Inflammatory macrophage treated with lipopolysaccharide for 4 hours (primary cell): Measurements from ENCODE around the gene BBX.

Experiments used
- DNase-seq: peaks from one replicate; pipeline ENCODE4 v3.0.0-alpha.2; 2020

The BBX gene

DNA sequence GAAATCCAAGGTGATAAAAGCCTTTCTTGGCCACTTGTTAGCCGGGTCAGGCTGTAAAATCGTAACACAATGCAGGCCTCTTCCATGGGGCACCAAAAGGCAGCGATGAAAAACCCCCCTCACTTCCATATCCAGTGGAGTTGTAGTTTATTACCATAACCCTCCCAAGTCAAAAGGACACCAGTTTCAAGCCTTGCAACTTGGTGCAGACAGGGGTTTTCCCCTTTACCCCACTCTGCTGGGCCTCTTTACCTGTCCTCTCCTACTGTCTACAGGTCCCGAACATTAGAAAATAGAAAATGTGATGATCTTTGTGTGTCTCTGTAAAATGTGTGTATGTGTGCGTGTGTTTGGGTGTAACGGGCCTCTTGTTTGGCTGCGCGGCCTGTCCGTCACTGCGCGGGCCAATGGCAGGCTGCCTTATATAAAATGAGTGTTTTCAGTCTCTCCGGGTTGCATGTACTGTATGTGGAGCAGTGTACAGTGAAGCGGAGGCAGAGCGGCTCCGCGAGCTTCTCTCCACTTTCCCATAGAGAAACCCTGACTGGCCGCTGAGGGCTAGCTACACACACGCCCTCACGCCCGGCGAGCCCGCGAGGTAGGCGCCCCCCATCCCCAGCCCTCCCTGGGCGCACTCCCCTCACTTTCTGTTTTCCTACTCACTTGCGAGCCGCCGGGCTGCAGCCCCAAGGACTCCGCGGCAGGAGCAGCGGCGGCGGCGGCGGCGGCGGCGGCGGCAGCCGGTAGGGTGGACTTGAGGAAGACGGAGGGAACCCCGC, at the start of gene BBX:
BBX (plus strand) TSS at position 453 of the 779 bp plus-strand sequence. CDS start 187,499 bp downstream, outside the sequence.
- peak; percentile 87 for DNase-seq

DNA sequence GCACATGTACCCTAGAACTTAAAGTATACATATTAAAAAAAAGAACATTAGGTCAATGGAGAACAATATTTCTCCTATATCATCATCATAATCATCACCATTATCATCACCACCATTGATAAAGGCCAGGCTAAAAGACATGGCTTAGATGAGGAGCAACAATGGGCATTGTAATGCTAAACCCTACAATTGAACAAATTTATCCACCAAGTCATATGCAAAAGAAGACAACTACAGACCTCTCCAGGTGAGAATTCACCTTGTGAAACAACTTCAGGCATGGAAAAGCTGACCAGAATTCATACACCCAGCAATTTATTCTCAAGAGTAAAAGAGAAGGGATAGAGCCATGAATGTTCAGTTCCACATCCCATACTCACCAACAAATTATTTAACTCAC, 46.3 kb upstream of the BBX start:
- no peak for DNase-seq

DNA sequence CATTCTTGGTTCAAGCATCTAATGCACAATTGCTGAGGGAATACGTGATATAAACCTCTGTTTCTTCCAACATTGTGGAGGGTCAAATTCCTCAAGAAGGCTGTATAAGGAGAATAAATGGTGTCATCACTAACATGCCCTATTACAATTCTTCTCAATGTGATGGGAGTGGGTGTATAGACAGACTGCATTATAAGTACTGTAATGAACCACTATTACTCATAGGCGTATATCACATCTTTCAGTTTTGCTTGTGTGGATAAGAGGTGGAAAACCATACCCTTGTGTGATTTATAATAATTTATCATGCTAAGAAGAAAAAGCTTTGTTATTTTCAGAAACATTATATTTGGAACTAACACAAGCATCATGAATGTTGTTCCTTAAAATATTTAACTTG, 35.3 kb upstream of the BBX start:
- no peak for DNase-seq

DNA sequence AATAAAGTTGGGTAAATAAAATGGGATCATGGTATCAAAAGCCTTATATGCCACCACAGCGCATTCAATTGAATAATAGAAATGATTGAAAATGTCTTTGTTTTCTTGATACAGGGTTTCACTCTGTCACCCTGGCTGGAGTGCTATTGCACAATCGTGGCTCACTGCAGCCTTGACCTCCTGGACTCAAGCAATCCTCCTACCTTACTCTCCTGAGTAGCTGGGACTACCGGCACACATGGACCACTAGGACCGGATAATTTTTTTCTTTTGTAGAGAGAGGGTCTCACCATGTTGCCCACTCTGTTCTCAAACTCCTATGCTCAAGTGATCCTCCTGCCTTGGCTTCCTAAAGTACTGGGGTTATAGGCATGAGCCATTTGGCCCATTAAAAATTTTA, 33.8 kb upstream of the BBX start:
- no peak for DNase-seq

DNA sequence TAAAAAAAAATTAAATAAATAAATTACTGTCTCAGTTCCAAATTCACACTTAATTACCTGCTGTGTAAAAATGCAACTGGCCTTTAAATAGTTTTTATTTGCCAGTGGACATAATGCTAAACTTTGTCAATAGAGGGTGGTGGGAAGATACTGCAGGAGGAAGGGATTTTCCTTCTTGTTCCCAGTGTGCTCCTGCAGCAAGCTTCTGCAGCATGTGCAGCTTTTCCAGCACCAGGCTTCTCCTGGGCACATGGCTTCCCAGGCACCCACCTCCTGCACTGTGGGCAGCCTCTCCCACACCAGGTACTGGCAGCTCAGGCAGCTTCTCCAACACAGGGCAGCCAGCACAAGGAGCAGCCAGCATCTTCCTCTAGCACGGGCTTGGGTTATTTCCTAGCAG, 29.6 kb upstream of the BBX start:
- no peak for DNase-seq

DNA sequence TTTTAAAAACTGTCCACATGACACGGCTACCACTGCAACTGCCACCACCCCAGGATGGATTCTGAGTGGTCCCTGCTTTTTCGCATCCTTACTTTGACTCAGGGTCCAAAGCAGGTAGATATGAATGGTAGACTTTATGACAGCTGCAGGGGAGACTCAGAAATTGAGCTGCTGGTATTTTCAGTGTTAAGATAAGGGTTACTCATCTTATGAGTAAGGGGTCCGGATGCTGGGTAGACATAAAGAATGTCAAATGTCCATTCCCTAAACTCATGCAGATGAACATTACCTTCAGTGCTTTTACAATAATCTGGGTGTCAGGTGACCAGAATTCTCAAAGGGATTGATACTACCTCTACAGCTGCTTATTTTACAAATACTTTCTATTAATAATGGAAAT, 25.9 kb upstream of the BBX start:
- DNase-seq: no peak

DNA sequence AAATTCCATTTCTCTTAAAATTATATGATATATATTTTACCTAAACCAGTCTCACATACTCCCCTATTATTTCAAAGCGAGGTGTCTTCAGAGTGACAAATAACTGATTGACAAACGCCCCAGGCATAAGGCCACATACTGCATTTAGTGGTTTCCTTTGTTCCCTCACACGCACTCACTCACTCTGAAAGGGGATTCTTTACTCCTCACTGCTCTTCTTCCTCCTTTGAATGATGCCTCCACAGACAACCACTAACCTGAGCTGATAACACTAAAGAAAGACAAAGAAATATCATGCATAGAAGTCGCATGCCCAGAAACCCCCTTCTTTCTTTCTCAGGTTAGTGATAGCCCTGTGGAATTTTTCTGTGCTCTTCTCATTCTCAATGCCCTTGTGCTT, 24.1 kb upstream of the BBX start:
- DNase-seq: no peak

DNA sequence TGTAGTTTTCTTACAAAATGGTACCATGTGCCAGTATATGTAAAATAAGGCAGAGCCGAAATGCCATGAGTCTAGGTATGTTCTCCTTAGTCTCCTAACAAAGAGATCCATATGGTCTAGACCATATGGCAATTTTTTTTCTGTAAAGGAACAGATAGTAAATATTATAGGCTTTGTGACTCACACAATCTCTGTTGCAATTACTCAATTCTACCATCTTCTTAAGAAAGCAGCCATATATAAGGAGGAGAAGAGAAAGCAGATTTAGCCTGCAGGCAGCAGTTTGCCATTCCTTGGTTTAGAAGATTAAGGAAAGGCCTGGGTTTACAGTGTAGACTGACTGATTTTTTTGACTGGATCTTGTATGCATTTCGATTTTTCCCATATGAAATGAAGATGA, 16.3 kb upstream of the BBX start:
- DNase-seq: no peak

DNA sequence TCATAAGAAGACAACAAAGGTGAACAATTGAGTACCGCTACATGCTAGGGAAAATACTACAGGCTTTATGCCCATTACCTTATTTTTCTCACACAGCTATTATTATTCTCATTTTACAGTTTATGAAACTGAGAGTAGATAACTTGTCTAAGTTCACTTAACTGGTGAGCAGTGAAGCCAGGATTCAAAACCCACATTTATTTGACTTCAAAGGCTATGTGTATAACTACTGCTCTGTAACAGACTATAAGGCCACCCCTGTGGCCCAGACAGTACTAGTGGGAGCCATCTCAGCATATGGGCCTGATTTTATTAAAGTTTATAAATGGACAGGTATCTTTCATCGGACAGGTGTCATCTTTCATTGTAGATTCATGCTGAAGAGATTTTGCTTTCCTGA, 14.4 kb upstream of the BBX start:
- DNase-seq: no peak

DNA sequence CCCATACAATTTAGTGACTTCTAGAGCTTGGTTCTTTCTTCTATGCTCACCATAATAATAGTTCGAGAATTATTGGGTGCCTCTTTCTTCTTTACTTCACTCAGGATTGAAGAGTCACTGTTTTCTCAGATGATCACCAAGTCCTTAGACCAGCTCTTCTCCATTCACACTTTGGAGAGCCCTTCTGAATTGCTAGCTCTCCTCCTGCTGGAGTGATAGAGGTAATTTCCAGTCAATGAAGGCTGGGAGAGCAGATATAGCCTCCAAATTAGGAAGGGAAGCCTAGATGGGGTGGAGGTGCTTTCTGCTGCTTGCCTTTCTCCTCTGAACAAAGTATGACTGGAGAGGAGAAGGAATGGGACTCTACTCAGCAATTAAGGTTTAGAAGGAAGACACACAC, 10.7 kb upstream of the BBX start:
- no peak for DNase-seq

DNA sequence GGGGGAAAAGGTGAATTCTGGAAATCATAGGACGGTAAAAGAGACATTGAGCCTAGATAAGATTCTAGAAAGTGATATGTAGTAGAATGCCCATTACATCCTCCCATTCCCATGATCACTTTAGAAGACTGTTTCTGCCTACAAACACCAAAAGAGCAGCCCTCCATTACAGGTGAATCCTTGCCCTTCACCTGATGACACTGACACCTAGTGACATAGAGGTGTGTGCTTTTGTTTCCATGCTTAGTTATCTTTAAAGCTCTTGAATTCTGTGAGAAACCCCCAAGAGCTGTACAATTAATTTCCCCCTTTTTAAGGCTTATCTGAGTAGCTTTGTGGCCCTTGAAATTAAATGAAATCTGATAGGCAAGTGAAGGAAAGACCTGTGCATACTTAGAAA, 8.3 kb upstream of the BBX start:
- no peak for DNase-seq

DNA sequence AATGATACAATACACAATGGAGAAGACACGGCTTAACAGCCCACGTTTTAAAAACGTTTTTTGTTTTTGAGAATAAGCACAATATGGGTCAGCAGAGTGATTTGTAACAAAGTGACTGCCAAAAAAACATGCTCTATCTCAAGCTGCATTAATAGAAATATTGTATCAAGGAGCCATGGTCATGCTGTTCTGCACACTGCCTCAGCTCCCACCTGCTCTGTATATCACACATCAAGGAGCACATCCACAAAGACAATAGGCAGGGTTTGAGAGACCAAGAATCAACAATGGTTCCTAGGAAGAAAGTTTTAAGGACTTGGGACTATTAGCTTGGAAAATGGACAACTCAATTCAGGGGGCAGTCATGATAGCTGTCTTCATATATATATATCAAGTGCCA, 6.3 kb upstream of the BBX start:
- no peak for DNase-seq

DNA sequence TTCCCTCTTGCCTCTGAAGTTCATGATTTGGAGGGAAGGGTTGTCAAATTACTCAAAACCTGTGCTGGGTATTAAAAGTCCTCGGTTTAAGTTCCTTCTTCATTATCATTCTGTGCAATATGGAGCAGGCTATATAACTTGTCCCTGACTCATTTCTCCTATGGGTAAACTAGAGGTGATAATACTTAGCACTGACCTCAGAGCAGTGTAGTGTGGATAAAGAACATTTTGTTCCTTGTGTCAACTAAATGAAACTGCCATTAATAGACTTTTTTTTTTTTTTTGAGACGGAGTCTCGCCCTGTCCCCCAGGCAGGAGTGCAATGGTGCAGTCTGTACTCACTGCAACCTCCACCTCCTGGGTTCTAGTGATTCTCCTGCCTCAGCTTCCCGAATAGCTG, 2.2 kb upstream of the BBX start:
- no peak for DNase-seq

DNA sequence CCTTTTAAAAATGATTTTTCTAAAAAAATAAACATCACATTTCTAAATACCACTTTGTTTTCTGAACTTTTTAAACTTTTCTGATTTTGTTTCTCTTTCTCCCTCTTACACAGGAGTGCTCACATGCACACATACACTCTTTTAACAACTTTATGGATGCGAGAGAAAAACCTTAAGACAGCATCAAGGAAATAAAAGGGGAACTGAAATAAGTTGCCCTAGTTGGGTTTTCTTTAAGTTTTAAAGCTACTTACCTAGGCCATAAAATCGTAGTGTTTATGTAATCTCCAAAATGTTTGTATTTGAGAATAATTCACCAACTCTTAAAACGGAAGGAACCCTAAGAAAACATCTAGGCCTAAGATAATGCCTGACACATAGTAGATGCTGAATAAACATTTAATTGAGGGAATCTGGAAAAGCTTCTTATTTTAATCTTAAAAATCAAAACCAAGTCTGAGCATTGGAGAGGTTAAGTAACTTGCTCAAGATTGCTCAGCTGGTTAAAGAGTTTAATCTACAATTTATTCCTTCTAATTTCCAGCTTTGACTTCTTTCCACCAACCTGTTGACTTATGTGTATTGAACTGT, 1.2 kb upstream of the BBX start:
- DNase-seq: no peak

DNA sequence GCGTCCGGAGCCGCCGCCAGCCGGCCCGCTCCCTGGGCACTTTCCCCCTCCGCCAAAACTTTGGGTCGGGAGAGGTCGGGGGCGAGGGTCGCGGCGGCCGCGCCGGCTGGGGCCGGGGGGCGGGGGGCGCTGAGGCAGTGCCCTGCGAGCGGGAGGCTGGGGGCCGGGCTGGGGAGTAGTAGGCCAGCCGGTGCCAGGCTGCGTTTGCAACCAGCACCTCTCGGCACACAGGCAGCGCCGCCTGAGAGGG, 452 bp downstream of the BBX start:
- DNase-seq: no peak

DNA sequence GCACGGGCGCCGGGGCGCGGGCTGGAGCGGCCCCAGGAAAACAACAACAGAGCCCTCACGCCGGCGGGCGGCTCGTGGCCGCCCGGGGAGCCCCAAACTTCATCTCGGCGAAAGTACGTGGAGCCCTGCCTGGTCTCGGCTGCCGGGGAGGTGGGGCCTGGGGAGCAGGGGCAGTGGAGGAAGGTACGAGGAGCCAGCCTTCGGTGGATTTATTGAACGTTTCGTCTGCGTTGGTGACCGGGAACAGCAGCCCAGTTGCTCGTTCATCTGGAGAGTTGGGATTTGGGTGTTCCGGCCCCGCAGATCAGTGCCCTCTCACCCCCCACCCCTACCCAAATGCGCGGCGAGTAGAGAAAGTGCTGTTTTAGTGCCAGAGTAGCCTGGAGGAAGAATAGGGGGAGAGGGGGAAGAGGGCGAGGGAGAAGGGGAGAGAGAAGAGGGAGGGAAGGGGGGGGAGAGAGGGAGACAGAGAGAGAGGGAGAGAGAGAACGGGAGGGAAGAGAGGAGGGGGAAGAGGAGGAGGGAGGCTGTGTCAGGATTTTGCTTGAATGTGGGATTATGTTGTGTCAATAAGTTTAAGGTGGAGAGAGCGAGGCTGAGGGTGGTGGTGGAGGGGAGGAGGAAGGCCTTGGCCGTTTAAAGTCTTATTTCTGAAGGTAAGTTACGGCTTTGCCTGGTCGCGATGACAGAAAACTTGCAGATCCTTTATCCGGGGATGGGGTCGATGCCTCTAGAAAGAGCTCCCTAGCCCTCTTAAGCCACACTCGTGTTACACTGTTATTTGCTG, 970 bp downstream of the BBX start:
- DNase-seq: peak; percentile 35

DNA sequence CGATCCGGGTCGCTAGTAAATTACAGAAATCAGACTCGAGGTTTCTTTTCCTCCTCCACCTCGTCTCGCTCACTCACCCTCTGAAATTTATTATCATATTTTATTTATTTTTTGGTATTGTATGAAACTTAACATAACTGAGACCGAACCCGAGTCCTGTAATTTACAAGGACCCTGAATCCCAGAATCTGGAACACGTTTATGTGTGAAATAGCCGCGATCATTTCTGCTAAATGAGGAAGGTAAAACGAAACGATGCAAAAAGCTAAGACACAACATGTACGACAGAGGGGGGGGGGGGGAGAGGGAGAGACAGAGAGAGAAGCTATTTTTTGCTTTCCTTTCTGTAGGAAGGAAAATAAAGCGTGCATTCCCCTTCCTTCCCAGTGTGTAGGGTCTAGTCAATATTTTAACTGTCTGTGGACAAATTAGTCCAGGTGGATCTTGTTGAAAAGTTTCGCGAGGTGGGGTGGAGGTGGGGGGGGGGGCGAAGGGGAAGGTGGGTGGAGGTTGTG, 1.6 kb downstream of the BBX start:
- DNase-seq: peak; percentile 51

DNA sequence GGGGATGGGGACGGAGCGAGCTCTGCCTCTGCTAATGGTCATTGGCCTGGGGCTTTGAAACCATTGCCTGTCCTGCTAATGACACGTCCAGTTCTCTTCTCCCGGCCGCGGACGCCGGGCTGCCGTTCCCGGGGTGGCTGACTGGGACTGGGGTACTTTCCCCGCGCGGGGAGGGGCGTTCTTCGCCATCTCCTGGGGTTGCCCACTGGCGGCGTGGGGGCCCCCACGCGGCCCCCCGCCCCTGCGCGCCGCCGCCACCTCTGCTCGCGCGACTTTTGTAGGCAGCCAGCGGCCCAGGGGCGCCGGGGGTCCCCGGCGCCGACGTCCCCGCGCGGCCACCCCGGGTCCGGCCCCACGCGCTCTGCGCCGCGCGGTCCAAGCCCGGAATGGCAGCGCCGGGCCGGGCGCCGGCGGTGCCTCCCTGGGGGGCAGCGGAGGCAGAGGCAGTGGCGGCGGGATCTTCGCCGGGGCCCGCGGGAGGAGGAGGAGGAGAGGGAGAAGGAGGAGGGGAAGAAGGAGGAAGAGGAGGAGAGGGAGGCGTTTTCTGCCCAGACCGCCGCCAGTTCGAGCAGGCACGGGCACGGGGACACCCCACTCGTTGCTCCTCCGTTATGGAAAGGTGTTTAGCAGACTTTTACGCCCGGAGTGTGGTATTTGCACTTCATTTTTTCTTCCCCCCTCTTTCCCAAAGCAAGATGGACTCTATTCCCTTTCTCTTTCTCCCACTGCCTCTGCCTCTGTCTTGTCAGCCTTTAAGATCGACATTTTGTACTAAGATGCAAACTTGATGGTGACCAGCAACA, 2.3 kb downstream of the BBX start:
- DNase-seq: peak; percentile 48

DNA sequence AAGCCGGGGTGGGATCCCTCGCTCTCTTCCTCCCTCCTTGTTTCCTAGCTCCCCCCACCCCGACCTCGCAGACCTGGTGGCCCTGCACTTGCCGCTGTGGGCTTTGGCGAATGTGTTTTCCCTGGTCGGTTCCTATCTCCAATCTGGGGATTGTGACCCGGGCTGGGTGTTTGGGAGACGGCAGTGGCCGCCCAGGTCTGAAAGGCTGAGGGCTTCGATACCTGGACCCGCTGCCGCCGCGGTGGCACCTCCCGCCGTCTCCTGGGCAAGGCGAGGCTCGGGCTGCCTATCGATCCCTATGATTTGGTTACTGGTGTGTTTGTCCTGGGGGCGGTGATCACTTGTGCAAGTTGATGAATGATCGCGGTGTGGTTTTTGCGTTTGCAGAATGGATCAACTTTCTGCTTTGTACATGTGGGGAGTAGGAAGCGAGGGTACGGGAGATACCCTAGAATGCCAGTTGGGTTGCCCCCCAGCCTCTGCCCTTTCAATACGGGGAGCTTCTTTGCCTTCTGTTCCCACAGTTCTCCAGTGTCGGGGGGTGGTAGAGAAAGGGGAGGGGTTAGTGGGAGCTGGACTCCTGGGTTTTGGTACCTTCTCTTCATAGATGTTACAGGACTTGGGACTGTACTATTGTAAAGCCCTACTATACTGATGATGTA, 3.0 kb downstream of the BBX start:
- DNase-seq: no peak

DNA sequence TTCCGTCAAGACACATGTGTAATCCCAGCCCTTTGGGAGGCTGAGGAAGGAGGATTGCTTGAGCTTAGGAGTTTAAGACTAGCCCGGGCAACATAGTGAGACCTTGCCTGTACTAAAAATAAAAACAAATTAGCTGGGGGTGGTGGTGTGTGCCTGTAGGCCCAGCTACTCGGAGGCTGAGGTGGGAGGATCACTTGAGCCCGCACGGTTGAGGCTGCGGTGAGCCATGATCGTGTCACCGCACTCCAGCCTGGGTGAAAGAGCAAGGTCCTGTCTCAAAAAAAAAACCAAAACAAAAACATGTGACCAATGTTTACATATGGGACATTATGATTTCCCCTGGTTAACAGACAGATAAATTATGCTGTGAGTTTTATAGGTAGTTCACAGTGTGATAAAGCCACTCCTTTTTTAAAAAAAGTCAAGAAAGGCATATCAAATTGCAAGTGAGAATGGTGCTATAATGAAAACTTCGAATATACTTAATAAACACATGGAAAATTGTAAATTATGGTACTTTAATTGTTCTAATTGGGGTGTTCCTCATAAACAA, 9.2 kb downstream of the BBX start:
- no peak for DNase-seq

DNA sequence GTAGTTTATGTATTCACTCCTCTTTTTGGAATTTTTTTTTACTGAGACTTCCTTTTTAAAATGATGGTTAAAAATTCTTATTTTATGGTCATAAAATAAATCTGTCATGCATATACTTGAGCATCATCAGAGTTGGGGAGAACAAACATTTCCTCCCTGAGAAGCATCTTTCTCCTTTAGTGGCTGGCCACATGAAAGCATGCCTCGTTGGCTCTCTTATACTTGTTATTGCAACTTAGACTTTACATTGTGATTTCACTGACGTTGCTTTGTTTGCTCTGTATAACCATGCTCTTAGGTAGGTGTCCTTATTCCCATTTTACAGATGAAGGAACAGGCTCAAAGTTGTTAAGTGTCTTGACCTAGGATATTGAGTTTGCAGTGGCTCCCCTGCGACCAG, 18.1 kb downstream of the BBX start:
- DNase-seq: no peak

DNA sequence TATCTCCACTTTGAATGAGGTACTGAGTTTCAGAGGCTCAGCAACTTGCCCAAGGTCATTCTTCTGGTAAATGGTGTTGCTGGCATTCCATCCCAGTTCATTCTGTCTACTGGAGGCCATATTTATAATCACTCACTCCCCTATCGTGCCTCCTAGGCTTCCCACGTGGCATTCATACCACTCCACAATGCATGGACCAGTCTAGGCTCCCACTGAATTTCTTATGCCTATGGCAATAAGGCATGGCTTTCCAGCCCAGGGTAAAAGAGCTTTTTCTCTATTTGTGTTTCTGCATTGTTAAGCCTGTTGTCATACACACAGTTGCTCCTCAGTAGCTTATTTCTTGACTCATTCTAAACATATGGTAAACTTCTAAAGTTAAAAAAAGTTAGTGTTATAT, 19.9 kb downstream of the BBX start:
- DNase-seq: no peak

DNA sequence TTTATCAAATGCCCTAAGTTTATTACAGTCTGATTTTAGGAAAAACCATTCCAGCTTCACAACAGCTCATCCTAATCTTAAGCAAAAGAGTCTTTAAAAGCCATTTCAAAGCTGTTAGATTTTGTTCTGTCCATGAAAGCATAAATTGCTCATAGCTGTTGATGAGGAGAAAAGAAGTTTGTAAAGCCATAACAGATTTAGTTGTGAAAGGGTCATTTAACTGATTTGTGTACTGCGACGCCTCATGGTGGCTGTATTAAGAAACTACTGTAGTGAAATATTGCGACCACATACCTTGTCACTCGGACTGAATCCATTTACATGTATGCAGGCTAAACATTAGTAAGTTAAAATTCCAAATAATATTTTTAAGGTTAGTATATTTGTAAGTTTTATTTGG, 20.9 kb downstream of the BBX start:
- DNase-seq: peak; percentile 30
